SK-N-SH (cell line): ENCODE results near the gene SLC6A20. TPM values are rescaled to one million over a fixed set of nuclear protein-coding genes. Genes with fewer than 3 reads are reported as not detected.

ENCODE experiments used
- CTCF ChIA-PET: fragments of 300-600, 350-600 bp; formaldehyde crosslinking; extraction: SDS; loops from one replicate; lab custom pipeline; 2021; lab: Yijun Ruan, JAX
- POLR2A ChIA-PET: fragments of 350-600 bp; sonication (Branson Sonifier 250); formaldehyde crosslinking; extraction: SDS; loops from one replicate; lab custom pipeline; 2020; ENCODE audit warnings: antibody characterized with exemption, inconsistent platforms; lab: Yijun Ruan, JAX
- DNase-seq: peaks from one replicate; pipeline ENCODE4 v3.0.0; 2012
- H2AFZ ChIP-seq: fragments of 200-600 bp; sonication (generic); 2 replicates; pipeline ENCODE4 v1.8.1; 2016; ENCODE audit warnings: antibody characterized with exemption, mild to moderate bottlenecking, low read depth
- H3F3A ChIP-seq: fragments of 200-600 bp; sonication (generic); replicated peaks from 2 replicates; pipeline ENCODE3; 2016; ENCODE audit warnings: antibody characterized with exemption, mild to moderate bottlenecking; ENCODE audit not compliant: insufficient read depth
- H3K27ac ChIP-seq, 2 experiments: fragments of 200-500 bp in 1 of 2; fragments of 200-600 bp in 1 of 2; sonication (Bioruptor generic) in 1 of 2; sonication (generic), shearing (Covaris generic) in 1 of 2; 2 replicates each; pipeline versions ENCODE4 v1.5.1 to v1.6.1; 2014 to 2016; ENCODE audit warnings: low read depth in 2 of 2, inconsistent platforms in 1 of 2, low read length in 1 of 2, mild to moderate bottlenecking in 1 of 2, mixed read lengths in 1 of 2
- H3K27me3 ChIP-seq: fragments of 200-600 bp; sonication (generic), shearing (Covaris generic); 2 replicates; pipeline ENCODE4 v1.6.1; 2016; ENCODE audit warnings: mixed run types; ENCODE audit not compliant: insufficient read depth
- H3K36me3 ChIP-seq, 2 experiments: fragments of 200-500 bp in 1 of 2; fragments of 200-600 bp in 1 of 2; sonication (Bioruptor generic) in 1 of 2; sonication (generic) in 1 of 2; replicated peaks in 1 of 2; 2 replicates each; pipeline versions ENCODE3 to v1.5.1; 2014 to 2016; ENCODE audit warnings: low read length in 1 of 2, mild to moderate bottlenecking in 1 of 2; ENCODE audit not compliant: insufficient read depth in 2 of 2, control insufficient read depth in 1 of 2
- H3K4me1 ChIP-seq, 2 experiments: fragments of 200-500 bp in 1 of 2; fragments of 200-600 bp in 1 of 2; sonication (Bioruptor generic) in 1 of 2; sonication (generic), shearing (Covaris generic) in 1 of 2; 2 replicates each; pipeline versions ENCODE4 v1.5.1 to v1.6.1; 2014 to 2016; ENCODE audit warnings: low read depth in 1 of 2, low read length in 1 of 2, mixed run types in 1 of 2; ENCODE audit not compliant: insufficient read depth in 2 of 2, control insufficient read depth in 1 of 2
- H3K4me2 ChIP-seq: fragments of 200-600 bp; sonication (generic), shearing (Covaris generic); 2 replicates; pipeline ENCODE4 v1.6.1; 2017; ENCODE audit warnings: mixed run types
- H3K4me3 ChIP-seq, 2 experiments: fragments of 200-500 bp in 1 of 2; fragments of 200-600 bp in 1 of 2; sonication (Bioruptor generic) in 1 of 2; sonication (generic), shearing (Covaris generic) in 1 of 2; 2 replicates each; pipeline versions ENCODE4 v1.5.1 to v1.8.1; 2014 to 2016; ENCODE audit warnings: low read depth in 2 of 2, inconsistent platforms in 1 of 2, low read length in 1 of 2, mild to moderate bottlenecking in 1 of 2, mixed read lengths in 1 of 2, moderate library complexity in 1 of 2
- H3K79me2 ChIP-seq: fragments of 200-600 bp; sonication (generic); 2 replicates; pipeline ENCODE4 v1.8.1; 2017; ENCODE audit warnings: mild to moderate bottlenecking; ENCODE audit not compliant: insufficient read depth
- H3K9ac ChIP-seq: fragments of 200-600 bp; sonication (generic); 2 replicates; pipeline ENCODE4 v1.6.1; 2017; ENCODE audit warnings: mixed run types
- H3K9me2 ChIP-seq: fragments of 200-600 bp; sonication (generic); 2 replicates; pipeline ENCODE4 v1.6.1; 2017; ENCODE audit warnings: mixed run types
- H3K9me3 ChIP-seq: fragments of 200-600 bp; sonication (generic); 2 replicates; pipeline ENCODE4 v1.6.1; 2017; ENCODE audit warnings: mixed run types, mild to moderate bottlenecking, moderate library complexity
- H4K20me1 ChIP-seq: fragments of 200-600 bp; sonication (generic); 2 replicates; pipeline ENCODE4 v1.6.1; 2017; ENCODE audit warnings: mild to moderate bottlenecking, mixed run types; ENCODE audit not compliant: insufficient read depth
- CTCF ChIP-seq: fragments of 200-600 bp; sonication (generic); IDR thresholded peaks from 2 replicates; pipeline ENCODE4 v1.6.1; 2017; ENCODE audit warnings: antibody characterized with exemption, mild to moderate bottlenecking, moderate library complexity
- ELF1 ChIP-seq: IDR thresholded peaks from 2 replicates; pipeline ENCODE4 v1.4.0; 2012
- EP300 ChIP-seq, 2 experiments: IDR thresholded peaks; 2 replicates each; pipeline versions ENCODE4 v1.4.0 to v1.6.1; 2012; ENCODE audit warnings: borderline replicate concordance in 1 of 2, low read depth in 1 of 2, low read length in 1 of 2
- FOXJ3 ChIP-seq: sonication (generic); formaldehyde crosslinking; IDR thresholded peaks from 2 replicates; pipeline ENCODE4 v1.5.1; 2020; ENCODE audit warnings: mild to moderate bottlenecking, missing genetic modification reagents
- FOXM1 ChIP-seq: IDR thresholded peaks from 2 replicates; pipeline ENCODE4 v1.4.0; 2012; ENCODE audit warnings: low read depth, mild to moderate bottlenecking
- GABPA ChIP-seq: IDR thresholded peaks from 2 replicates; pipeline ENCODE4 v1.4.0; 2012; ENCODE audit warnings: low read depth, mild to moderate bottlenecking
- GATA2 ChIP-seq: sonication (generic); formaldehyde crosslinking; IDR thresholded peaks from 2 replicates; pipeline ENCODE4 v1.5.0; 2020; ENCODE audit warnings: mild to moderate bottlenecking, missing genetic modification reagents
- MXI1 ChIP-seq: IDR thresholded peaks from 2 replicates; pipeline ENCODE4 v1.6.1; 2012; ENCODE audit warnings: mild to moderate bottlenecking, low read depth, low read length, improper control_type of control experiment
- PBX3 ChIP-seq: IDR thresholded peaks from 2 replicates; pipeline ENCODE4; 2012
- RAD21 ChIP-seq: IDR thresholded peaks from 2 replicates; pipeline ENCODE4 v1.6.1; 2012; ENCODE audit warnings: mild to moderate bottlenecking, low read length
- RCOR1 ChIP-seq: fragments of 150-350 bp; IDR thresholded peaks from 2 replicates; pipeline ENCODE4 v1.6.1; 2017; ENCODE audit warnings: antibody characterized with exemption, low read length
- RXRA ChIP-seq: IDR thresholded peaks from 2 replicates; pipeline ENCODE4 v1.4.0; 2012; ENCODE audit warnings: low read depth, mild to moderate bottlenecking, borderline replicate concordance
- SMC3 ChIP-seq: IDR thresholded peaks from 2 replicates; pipeline ENCODE4 v1.6.1; 2012; ENCODE audit warnings: low read depth, low read length, improper control_type of control experiment
- TEAD4 ChIP-seq: IDR thresholded peaks from 2 replicates; pipeline ENCODE4 v1.4.0; 2012; ENCODE audit warnings: mild to moderate bottlenecking, borderline replicate concordance; ENCODE audit not compliant: insufficient read depth
- YY1 ChIP-seq: IDR thresholded peaks from 2 replicates; pipeline ENCODE4 v1.4.0; 2012; ENCODE audit warnings: low read depth, mild to moderate bottlenecking
- ZBTB33 ChIP-seq: IDR thresholded peaks from 2 replicates; pipeline ENCODE4 v1.4.0; 2012; ENCODE audit warnings: low read depth, borderline replicate concordance
- WGBS: methylation state at CpG from one replicate; pipeline ENCODE4 v1.1.6; 2017; ENCODE audit warnings: low lambda C conversion rate; 5-methylcytosine and 5-hydroxymethylcytosine counted together
- polyA plus RNA-seq, 3 experiments: library from polyadenylated mRNA; depleted of rRNA; stranded (reverse); fragments of >200 nt; gene quantifications; 2 replicates each; pipeline ENCODE4 v1.2.3, GENCODE V29; 2012
- TF ChIP-seq, protein P1 (sequence below): IDR thresholded peaks from 2 replicates; pipeline ENCODE4 v1.4.0; 2012; ENCODE audit warnings: low read depth, borderline replicate concordance
- TF ChIP-seq, protein P2 (sequence below): IDR thresholded peaks from 2 replicates; pipeline ENCODE4 v1.6.1; 2012; ENCODE audit warnings: mild to moderate bottlenecking, low read depth, low read length, moderate library complexity

The SLC6A20 gene
- polyA plus RNA-seq, 1 of the 3 experiments (the other 2 are of a cell fraction), result not detected

- no peaks in the 10 kb centered on the region for H3K9me2 ChIP-seq
- WGBS, result 84% methylated on average over 5 of the region's 5 CpGs
- no peak overlapping the region for H3K4me3 ChIP-seq
- no peaks in the 10 kb centered on the region for H3F3A ChIP-seq
- no peaks in the 10 kb centered on the region for H3K4me1 ChIP-seq
- TF ChIP-seq MXI1, result no peak
- TF ChIP-seq YY1, result no peak
- no peak for TF ChIP-seq FOXM1
- TF ChIP-seq EP300 (IDR thresholded peaks at IDR 0.05; ENCODE audit: borderline replicate concordance in 1 of 2, low read depth in 1 of 2, low read length in 1 of 2), result no peak
- no peak for TF ChIP-seq ZBTB33
- TF ChIP-seq CTCF, result peak; percentile 37
- TF ChIP-seq PBX3, result no peak
- TF ChIP-seq SMC3, result peak; percentile 40; the same call in 1 of the 2 replicates
- no peak for TF ChIP-seq TEAD4
- TF ChIP-seq, protein P1, sequence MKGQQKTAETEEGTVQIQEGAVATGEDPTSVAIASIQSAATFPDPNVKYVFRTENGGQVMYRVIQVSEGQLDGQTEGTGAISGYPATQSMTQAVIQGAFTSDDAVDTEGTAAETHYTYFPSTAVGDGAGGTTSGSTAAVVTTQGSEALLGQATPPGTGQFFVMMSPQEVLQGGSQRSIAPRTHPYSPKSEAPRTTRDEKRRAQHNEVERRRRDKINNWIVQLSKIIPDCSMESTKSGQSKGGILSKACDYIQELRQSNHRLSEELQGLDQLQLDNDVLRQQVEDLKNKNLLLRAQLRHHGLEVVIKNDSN, result no peak
- no peak for TF ChIP-seq RXRA
- no peak for TF ChIP-seq FOXJ3 (CRISPR knock-in tag)
- peak; percentile 66 for TF ChIP-seq RAD21
- TF ChIP-seq GATA2 (CRISPR knock-in tag), result no peak
- TF ChIP-seq GABPA, result no peak
- TF ChIP-seq RCOR1, result no peak
- TF ChIP-seq, protein P2, sequence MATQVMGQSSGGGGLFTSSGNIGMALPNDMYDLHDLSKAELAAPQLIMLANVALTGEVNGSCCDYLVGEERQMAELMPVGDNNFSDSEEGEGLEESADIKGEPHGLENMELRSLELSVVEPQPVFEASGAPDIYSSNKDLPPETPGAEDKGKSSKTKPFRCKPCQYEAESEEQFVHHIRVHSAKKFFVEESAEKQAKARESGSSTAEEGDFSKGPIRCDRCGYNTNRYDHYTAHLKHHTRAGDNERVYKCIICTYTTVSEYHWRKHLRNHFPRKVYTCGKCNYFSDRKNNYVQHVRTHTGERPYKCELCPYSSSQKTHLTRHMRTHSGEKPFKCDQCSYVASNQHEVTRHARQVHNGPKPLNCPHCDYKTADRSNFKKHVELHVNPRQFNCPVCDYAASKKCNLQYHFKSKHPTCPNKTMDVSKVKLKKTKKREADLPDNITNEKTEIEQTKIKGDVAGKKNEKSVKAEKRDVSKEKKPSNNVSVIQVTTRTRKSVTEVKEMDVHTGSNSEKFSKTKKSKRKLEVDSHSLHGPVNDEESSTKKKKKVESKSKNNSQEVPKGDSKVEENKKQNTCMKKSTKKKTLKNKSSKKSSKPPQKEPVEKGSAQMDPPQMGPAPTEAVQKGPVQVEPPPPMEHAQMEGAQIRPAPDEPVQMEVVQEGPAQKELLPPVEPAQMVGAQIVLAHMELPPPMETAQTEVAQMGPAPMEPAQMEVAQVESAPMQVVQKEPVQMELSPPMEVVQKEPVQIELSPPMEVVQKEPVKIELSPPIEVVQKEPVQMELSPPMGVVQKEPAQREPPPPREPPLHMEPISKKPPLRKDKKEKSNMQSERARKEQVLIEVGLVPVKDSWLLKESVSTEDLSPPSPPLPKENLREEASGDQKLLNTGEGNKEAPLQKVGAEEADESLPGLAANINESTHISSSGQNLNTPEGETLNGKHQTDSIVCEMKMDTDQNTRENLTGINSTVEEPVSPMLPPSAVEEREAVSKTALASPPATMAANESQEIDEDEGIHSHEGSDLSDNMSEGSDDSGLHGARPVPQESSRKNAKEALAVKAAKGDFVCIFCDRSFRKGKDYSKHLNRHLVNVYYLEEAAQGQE, result no peak
- no peak for TF ChIP-seq ELF1
- H3K27ac ChIP-seq, result no peak overlapping the region
- DNase-seq, result peak; percentile 25
- H3K79me2 ChIP-seq, result no peaks in the 10 kb centered on the region
- ChIA-PET CTCF (interaction anchor here (0.7 to 3.8 kb wide), 9 partner anchors 9 to 97 kb away, joined by 3 to 42 read pairs (median 4); partner anchors contain the start of gene LZTFL1), POLR2A (no interaction called here)
- no peak overlapping the region for H3K9ac ChIP-seq
- H4K20me1 ChIP-seq, result no peaks in the 10 kb centered on the region
- H3K27me3 ChIP-seq, result no peaks in the 10 kb centered on the region
- H2AFZ ChIP-seq, result no peak overlapping the region
- H3K36me3 ChIP-seq, result peaks cover 49 to 70% of the 10 kb centered on the region in 2 experiments
- no peak overlapping the region for H3K4me2 ChIP-seq
- no peaks in the 10 kb centered on the region for H3K9me3 ChIP-seq
These were observed 36.4 kb upstream of the SLC6A20 start for GRCh38 chr3:45832699-45833098.
